Tibial nerve (tissue), 4 donors: ENCODE results near the gene HIF1A.

Experiments used
- EP300 ChIP-seq, 2 donors: sonication (generic); formaldehyde crosslinking; IDR thresholded peaks; one replicate each; pipeline ENCODE4 v1.6.1; 2017; ENCODE audit warnings: antibody characterized with exemption in 2 of 2, mild to moderate bottlenecking in 1 of 2
- POLR2A ChIP-seq, 2 donors: fragments of 450-650 bp; IDR thresholded peaks; one replicate each; pipeline ENCODE4 v1.6.1; 2017; ENCODE audit warnings: antibody characterized with exemption in 2 of 2, mild to moderate bottlenecking in 2 of 2, moderate library complexity in 2 of 2
- TF ChIP-seq, protein P1 (sequence below), 5 experiments: fragments of 200-600 bp in 3 of 5; fragments of 450-650 bp in 2 of 5; sonication (generic) in 3 of 5; IDR thresholded peaks; one replicate each; pipeline ENCODE4 v1.5.1; 2016 to 2019; ENCODE audit warnings: antibody characterized with exemption in 5 of 5, mild to moderate bottlenecking in 3 of 5, moderate library complexity in 2 of 5

DNA sequence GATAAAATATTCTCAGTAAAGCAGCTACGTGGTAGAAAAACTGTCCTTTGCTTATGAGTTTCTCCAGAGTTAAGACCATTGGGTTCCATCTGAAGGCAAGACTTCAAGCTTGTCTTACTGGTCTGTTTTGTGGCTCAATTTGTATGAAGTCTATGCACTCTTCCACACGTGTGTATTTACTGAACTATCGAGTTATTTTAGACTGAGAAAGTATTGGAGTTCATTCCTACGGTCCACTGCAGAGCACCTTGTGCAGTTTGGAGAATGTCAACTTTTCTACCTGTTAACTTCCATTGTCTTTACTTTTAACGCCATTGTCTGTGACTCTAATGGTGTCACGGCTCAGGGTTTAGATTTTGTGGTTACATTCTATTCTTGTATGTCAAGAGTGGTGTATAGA lies 3.7 kb downstream of the HIF1A start:
- TF ChIP-seq, protein P1, sequence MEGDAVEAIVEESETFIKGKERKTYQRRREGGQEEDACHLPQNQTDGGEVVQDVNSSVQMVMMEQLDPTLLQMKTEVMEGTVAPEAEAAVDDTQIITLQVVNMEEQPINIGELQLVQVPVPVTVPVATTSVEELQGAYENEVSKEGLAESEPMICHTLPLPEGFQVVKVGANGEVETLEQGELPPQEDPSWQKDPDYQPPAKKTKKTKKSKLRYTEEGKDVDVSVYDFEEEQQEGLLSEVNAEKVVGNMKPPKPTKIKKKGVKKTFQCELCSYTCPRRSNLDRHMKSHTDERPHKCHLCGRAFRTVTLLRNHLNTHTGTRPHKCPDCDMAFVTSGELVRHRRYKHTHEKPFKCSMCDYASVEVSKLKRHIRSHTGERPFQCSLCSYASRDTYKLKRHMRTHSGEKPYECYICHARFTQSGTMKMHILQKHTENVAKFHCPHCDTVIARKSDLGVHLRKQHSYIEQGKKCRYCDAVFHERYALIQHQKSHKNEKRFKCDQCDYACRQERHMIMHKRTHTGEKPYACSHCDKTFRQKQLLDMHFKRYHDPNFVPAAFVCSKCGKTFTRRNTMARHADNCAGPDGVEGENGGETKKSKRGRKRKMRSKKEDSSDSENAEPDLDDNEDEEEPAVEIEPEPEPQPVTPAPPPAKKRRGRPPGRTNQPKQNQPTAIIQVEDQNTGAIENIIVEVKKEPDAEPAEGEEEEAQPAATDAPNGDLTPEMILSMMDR (IDR thresholded peaks at IDR 0.05), result no peak
- TF ChIP-seq POLR2A (IDR thresholded peaks at IDR 0.05), result no peak
- TF ChIP-seq EP300 (IDR thresholded peaks at IDR 0.05), result no peak
